NCI-H524 (cell line): ENCODE measurements around the gene SELENOM.
"Not testable (repeated sequence)": the region's sequence is repeated elsewhere in the genome, so short reads cannot be mapped to it uniquely, and the experiment has no call there.

ENCODE experiments used
- DNase-seq, 2 experiments: peaks; one replicate each; lab custom pipeline; 2025; lab: John Stamatoyannopoulos, UW

SELENOM gene

GRCh38 chr22:31130873-31131272 lies 23.5 kb upstream of the SELENOM start:
- peak in 1 of 2 experiments; percentile 17 for DNase-seq

- peak in 1 of 2 experiments; percentile 16 for DNase-seq
Observed at GRCh38 chr22:31128156-31128555, 20.8 kb upstream of the SELENOM start.

- DNase-seq, result no peak
Observed at GRCh38 chr22:31127181-31127772, 19.9 kb upstream of the SELENOM start.

GRCh38 chr22:31126869-31127175 lies 19.5 kb upstream of the SELENOM start:
- DNase-seq, result no peak

GRCh38 chr22:31126128-31126868 lies 18.9 kb upstream of the SELENOM start:
- DNase-seq, result no peak

- DNase-seq, result no peak
Observed at GRCh38 chr22:31125521-31126117, 18.3 kb upstream of the SELENOM start.

GRCh38 chr22:31124811-31125465 lies 17.6 kb upstream of the SELENOM start:
- DNase-seq, result no peak

GRCh38 chr22:31124290-31124689 lies 16.9 kb upstream of the SELENOM start:
- DNase-seq, result no peak

GRCh38 chr22:31123292-31123602 lies 15.9 kb upstream of the SELENOM start:
- no peak for DNase-seq

GRCh38 chr22:31122532-31123291 lies 15.3 kb upstream of the SELENOM start, which contains the start of gene INPP5J:
INPP5J (plus strand) TSS chr22:31122966; CDS start chr22:31123015, 49 bp downstream.
- DNase-seq, result peak in 1 of 2 experiments; percentile 42

GRCh38 chr22:31122196-31122531 lies 14.8 kb upstream of the SELENOM start:
- no peak for DNase-seq

- DNase-seq, result no peak
Observed at GRCh38 chr22:31121403-31121802, 14.0 kb upstream of the SELENOM start.

- no peak for DNase-seq
Observed at GRCh38 chr22:31120642-31121041, 13.3 kb upstream of the SELENOM start.

- no peak for DNase-seq
Observed at GRCh38 chr22:31120230-31120629, 12.9 kb upstream of the SELENOM start.

GRCh38 chr22:31119026-31119717 lies 11.8 kb upstream of the SELENOM start:
- DNase-seq, result no peak

GRCh38 chr22:31118046-31118820 lies 10.9 kb upstream of the SELENOM start:
- no peak for DNase-seq

- not testable (repeated sequence) for DNase-seq
Observed at GRCh38 chr22:31112547-31113091, 5.3 kb upstream of the SELENOM start.

- no peak for DNase-seq
Observed at GRCh38 chr22:31107894-31108218, 488 bp upstream of the SELENOM start.

- no peak for DNase-seq
Observed at GRCh38 chr22:31106731-31107177, 614 bp downstream of the SELENOM start.

GRCh38 chr22:31106001-31106571 lies 1.3 kb downstream of the SELENOM start:
- DNase-seq, result peak; percentile 32 to 60
